Measurements from ENCODE around the gene PCBP3.
"Not testable (repeated sequence)": the region's sequence is repeated elsewhere in the genome, so short reads cannot be mapped to it uniquely, and the experiment has no call there.

Gene PCBP3

DNA sequence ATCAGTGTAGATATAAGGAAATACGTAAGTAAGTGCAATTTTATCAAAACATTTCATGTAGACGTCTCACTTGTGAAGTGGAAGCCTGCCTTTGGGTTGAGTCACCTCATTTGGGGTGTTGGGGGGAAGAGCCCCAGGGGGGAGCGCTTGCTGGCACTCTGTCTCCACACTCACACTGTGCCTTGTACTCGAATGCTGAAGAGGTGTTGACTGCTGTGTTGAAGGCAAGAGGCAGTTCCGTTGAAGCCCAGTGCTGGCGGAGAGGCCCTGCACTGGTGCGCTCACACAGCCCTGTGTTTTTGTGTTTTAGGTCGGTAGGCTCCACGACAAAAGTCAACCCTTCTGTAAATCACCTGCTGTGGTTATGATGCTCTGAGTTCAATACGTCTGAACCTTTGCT, 206.1 kb downstream of the PCBP3 start:
- DNase-seq (ENCODE audit: low read depth, low spot score), result no peak
- H3K27ac ChIP-seq, result no peak overlapping the region

- DNase-seq (ENCODE audit: low read depth, low spot score), result no peak
- no peak overlapping the region for H3K27ac ChIP-seq
These were observed 206.7 kb downstream of the PCBP3 start for GRCh38 chr21:45850181-45850580.

GRCh38 chr21:45852386-45852785, 208.9 kb downstream of the PCBP3 start:
- DNase-seq (ENCODE audit: low read depth, low spot score); H3K27ac ChIP-seq: not testable (repeated sequence)

GRCh38 chr21:45852886-45853400, 209.4 kb downstream of the PCBP3 start:
- H3K27ac ChIP-seq, result no peak overlapping the region
- no peak for DNase-seq (ENCODE audit: low read depth, low spot score)

GRCh38 chr21:45853703-45854342, 210.3 kb downstream of the PCBP3 start:
- DNase-seq (ENCODE audit: low read depth, low spot score), result peak; percentile 41
- no peak overlapping the region for H3K27ac ChIP-seq

GRCh38 chr21:45854690-45855247, 211.2 kb downstream of the PCBP3 start:
- no peak for DNase-seq (ENCODE audit: low read depth, low spot score)

GRCh38 chr21:45855248-45855811, 211.8 kb downstream of the PCBP3 start:
- H3K27ac ChIP-seq, result no peak overlapping the region
- no peak for DNase-seq (ENCODE audit: low read depth, low spot score)

More at GRCh38 chr21:45854690-45855247, 211.2 kb downstream of the PCBP3 start:
- H3K27ac ChIP-seq, result no peak overlapping the region

DNA sequence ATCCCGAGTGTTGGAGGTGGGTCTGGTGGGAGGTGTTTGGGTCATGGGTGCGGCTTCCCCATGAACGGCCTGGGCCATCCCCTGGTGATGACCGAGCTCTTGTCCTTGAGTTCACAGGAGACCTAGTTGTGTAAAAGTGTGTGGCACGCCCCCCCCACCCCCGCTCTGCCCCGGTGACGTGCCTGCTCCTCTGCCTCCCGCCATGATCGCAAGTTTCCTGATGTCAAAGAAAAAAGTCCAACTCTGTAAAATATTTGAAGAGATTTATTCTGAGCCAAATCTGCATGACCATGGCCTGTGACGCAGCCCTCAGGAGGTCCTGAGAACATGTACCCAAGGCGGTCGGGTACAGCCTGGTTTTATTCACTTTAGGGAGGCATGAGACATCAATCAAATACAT, 212.9 kb downstream of the PCBP3 start:
- DNase-seq (ENCODE audit: low read depth, low spot score), result no peak
- no peak overlapping the region for H3K27ac ChIP-seq

- DNase-seq (ENCODE audit: low read depth, low spot score), result no peak
- no peak overlapping the region for H3K27ac ChIP-seq
These were observed 213.4 kb downstream of the PCBP3 start for GRCh38 chr21:45856906-45857305.

GRCh38 chr21:45857761-45858160, 214.2 kb downstream of the PCBP3 start:
- no peak for DNase-seq (ENCODE audit: low read depth, low spot score)
- no peak overlapping the region for H3K27ac ChIP-seq

DNA sequence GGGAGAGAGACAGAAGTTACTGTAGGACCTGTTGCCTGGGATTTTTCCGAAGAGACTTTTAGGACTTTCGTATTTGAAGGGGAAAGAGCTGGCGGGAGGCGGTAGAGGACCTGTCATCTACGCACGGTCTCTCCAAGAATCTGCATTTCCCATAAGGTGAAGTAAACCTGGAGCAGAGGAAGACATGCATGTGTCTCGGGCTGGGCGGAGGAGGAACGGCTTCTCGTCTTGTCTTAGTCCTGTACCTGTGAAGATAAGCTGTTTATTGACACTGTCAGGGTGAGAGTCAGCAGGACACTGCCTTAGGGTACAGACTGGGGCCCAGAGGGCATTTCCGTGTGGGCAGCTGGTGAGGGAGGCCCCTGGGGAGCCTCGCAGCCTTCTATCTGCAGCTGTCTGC, 214.7 kb downstream of the PCBP3 start:
- no peak for DNase-seq (ENCODE audit: low read depth, low spot score)

DNA sequence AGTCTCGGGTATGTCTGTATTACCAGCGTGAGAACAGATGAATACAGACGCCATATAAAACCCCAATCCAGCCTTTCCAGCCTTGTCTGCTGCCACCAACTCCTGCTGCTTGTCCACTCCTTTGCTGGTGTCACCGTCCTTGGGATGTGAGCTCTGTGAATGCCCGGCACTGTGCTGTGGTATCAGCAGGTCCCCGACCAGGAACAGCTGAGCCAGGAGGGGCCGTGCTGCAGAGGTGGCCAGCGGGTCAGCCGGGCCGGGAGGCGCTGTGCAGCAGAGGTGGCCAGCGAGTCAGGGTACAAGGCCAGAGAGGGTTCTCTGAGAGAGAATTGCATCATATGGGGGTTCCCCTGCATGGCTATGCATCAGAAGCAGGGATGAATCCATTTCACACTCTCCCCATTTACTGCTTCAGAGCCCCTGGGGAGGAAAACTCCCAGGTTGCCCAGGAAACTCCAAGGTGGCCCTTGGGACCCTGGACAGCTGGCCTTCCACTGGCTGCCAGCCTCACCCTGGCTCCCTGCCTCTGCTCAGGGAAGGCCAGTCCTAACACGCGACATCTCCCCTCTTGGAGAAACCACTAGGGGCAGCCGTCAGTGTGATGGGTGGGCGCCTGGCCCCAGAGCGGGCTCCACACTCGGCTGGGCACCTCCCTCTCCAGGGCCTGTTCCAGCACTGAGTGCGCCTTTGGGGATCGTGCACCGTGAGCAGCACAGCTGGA, 215.7 kb downstream of the PCBP3 start:
- DNase-seq (ENCODE audit: low read depth, low spot score), result no peak
- no peak overlapping the region for H3K27ac ChIP-seq

More for the DNA sequence above, 214.7 kb downstream of the PCBP3 start:
- H3K27ac ChIP-seq, result no peak overlapping the region

DNA sequence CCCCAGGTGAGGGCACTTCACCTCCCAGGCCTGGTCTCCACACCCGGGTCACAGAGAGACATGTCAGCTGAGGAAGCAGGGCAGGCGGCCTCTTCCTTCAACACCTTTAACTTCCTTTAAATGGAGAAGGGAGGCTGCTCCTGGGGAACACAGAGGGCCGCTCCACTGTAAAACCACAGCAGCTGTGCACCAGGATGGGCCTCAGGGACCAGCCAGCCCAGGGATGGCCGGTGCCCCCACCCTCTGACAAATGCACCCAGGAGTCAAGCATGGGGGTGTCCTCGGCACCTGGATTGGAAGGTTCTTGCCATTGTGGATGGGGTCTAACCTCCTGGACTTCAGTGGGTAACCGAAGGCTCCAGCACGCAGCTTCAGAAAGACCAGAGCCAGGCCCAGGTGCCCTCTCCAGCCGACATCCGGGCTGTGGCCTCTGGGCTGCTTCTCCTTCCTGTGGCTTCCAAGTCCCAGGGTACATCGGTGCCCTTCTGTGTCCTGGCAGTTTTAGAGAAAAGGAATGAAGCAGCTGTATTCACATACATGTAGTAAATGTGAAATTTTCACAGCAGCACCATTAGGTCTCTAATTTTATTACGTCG, 216.3 kb downstream of the PCBP3 start:
- no peak overlapping the region for H3K27ac ChIP-seq
- no peak for DNase-seq (ENCODE audit: low read depth, low spot score)

GRCh38 chr21:45860493-45861155, 217.1 kb downstream of the PCBP3 start:
- no peak for DNase-seq (ENCODE audit: low read depth, low spot score)

DNA sequence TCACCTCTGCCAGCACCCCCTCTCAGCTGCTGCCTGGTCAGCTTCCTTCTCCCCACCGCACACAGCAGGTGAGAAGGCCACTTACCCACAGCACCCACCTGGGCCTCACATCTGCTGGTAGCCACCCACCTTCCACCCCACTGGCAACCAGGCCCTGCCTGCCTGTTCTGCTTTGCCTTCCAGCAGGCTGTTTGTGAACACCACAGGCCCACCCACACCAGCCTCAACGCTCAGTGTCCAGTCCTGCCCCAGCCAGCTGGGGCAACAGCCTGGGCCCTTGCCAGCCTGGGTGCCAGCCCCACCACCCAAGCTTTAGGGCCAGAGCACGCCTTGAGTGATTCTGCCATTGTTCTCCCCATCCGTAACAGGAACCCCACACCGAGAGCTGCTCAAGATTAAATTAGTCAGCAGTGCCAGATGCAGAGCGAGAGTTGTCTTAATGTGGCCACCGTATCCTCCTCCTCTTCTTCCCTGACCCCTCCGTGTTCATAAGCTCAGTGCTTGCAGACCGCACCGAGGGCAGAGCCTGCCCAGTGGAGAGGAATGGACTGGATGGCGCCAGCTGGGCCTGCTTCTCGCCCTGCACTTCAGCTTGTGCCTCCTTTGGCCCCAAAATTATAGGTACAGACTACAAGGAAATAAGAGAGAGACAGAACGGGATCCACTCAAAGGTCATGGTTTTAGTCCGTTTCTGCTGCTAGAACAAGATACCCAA, 217.8 kb downstream of the PCBP3 start:
- H3K27ac ChIP-seq, result no peak overlapping the region
- no peak for DNase-seq (ENCODE audit: low read depth, low spot score)

More at GRCh38 chr21:45860493-45861155, 217.1 kb downstream of the PCBP3 start:
- H3K27ac ChIP-seq, result no peak overlapping the region

- DNase-seq (ENCODE audit: low read depth, low spot score), result no peak
- no peak overlapping the region for H3K27ac ChIP-seq
These were observed 219.2 kb downstream of the PCBP3 start for GRCh38 chr21:45862543-45863207.

DNA sequence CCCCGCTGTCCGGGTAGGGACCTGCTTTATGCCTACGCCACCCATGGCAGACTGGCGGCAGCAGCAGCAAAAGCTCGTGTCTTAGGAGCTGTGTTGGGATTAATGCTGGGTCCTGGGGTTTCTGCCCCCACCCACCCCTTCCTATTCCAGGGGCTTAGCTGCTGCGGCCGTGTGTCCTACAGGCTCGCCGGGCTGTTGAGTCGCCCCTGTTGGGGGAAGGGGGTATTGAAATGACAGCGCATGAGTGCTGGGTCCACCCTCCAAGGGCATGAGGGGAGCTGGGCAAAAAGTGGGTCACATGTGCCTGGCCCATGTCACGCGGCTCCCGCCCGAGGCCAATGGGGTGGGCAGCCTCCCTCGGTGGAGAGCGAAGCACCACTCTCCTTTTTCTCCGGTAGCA, 219.7 kb downstream of the PCBP3 start:
- no peak for DNase-seq (ENCODE audit: low read depth, low spot score)
- no peak overlapping the region for H3K27ac ChIP-seq

GRCh38 chr21:45863751-45864150, 220.2 kb downstream of the PCBP3 start:
- no peak overlapping the region for H3K27ac ChIP-seq
- DNase-seq (ENCODE audit: low read depth, low spot score), result no peak

GRCh38 chr21:45864436-45864835, 220.9 kb downstream of the PCBP3 start:
- no peak overlapping the region for H3K27ac ChIP-seq
- no peak for DNase-seq (ENCODE audit: low read depth, low spot score)

All from epithelial cell of prostate (primary cell).